ENCODE measurements around the gene STK24.
"Not testable (repeated sequence)": the region's sequence is repeated elsewhere in the genome, so short reads cannot be mapped to it uniquely, and the experiment has no call there.

The STK24 gene

DNA sequence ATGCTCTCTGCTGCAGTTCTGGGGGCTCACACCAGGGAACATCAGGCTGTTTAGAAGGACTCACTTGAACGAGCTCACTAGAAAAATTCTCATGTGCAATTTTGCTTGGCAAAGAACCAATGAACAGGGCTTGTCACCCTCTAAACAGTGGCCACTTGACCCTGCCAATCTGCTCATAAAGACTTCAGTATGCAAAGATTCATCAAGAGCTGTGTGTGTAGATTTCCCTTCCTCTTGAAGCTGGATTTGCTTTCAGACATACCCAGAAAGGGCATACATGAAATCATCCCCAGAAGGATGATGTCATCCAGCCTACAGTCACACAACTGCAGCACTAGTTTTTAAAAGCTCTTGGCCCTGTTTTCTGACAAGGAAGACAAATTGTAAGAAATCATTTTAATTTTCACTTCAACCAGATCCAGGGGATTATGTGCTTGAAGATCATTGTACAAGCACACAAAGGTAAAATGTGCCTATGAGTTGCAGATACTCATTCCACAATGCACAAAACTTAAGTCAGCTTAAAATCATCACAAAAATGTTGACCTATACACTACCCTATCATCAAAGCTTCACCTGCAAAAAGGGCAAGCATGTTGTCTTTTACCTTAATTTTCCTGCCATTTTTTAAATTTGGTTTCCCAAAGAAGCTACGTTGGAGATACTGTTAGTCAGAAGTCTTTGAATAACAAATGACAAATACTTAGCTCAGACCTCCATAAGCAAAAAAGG lies 5.2 kb upstream of the STK24 start:
- Histone ChIP-seq H3K4me3 (ENCODE audit: low read depth, low read length) (no peak overlapping the region), H3K27ac (ENCODE audit: low read depth, low read length) (no peak overlapping the region), H3K36me3 (ENCODE audit: control insufficient read depth, insufficient read depth, low read length) (no peaks in the 10 kb centered on the region), H3K4me1 (ENCODE audit: control insufficient read depth, insufficient read depth, low read length) (peaks cover 9% of the 10 kb centered on the region), H3K27me3 (ENCODE audit: control insufficient read depth, insufficient read depth, low read length) (no peaks in the 10 kb centered on the region), H3K9ac (ENCODE audit: low read length) (no peak overlapping the region), H3K9me3 (ENCODE audit: control insufficient read depth, insufficient read depth, low read depth, low read length) (no peaks in the 10 kb centered on the region)

DNA sequence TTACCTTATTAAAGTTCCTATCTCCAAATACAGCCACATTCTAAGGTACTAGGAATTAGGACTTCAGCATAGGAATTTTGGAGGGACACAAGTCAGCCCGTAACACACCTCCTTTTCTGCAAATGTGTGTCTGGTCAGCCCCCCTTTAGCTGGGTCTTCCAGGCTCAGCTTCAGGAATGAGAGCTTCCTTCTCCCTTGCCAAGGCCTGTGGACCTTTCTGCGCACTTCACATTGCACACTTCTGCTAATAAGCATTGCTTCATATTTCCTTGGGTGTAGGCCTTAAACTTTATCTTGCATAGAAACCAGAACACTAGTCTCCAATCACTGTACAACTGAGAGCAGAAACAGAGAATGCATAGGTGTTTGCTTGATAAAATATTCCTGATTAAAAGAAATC lies 4.5 kb upstream of the STK24 start:
- H3K36me3 ChIP-seq (ENCODE audit: control insufficient read depth, insufficient read depth, low read length), result no peaks in the 10 kb centered on the region
- peaks cover 9% of the 10 kb centered on the region for H3K4me1 ChIP-seq (ENCODE audit: control insufficient read depth, insufficient read depth, low read length)
- H3K9ac ChIP-seq (ENCODE audit: low read length), result no peak overlapping the region
- H3K4me3 ChIP-seq (ENCODE audit: low read depth, low read length), result no peak overlapping the region
- no peaks in the 10 kb centered on the region for H3K27me3 ChIP-seq (ENCODE audit: control insufficient read depth, insufficient read depth, low read length)
- no peaks in the 10 kb centered on the region for H3K9me3 ChIP-seq (ENCODE audit: control insufficient read depth, insufficient read depth, low read depth, low read length)
- no peak overlapping the region for H3K27ac ChIP-seq (ENCODE audit: low read depth, low read length)

DNA sequence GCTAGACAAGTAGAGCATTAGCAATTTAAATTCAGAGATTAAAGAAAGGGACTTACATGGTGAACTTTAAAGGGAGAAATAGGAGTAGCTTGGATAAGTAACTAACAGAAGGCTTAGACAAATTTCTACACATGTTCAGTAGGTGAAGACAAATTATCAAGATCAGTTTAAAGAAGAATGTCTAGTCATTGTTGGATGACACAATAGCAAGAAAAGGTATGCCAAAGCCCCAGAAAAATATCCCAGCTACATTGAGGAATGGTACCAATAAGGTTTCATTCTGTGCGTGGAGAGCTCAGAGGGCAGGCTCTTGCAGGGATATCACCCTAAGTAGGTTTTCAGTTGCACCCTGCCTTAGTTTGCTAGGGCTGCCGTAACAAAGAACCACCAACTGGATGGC lies 3.5 kb upstream of the STK24 start:
- H3K9ac ChIP-seq (ENCODE audit: low read length), result no peak overlapping the region
- no peaks in the 10 kb centered on the region for H3K36me3 ChIP-seq (ENCODE audit: control insufficient read depth, insufficient read depth, low read length)
- peaks cover 9% of the 10 kb centered on the region for H3K4me1 ChIP-seq (ENCODE audit: control insufficient read depth, insufficient read depth, low read length)
- H3K4me3 ChIP-seq (ENCODE audit: low read depth, low read length), result no peak overlapping the region
- no peaks in the 10 kb centered on the region for H3K27me3 ChIP-seq (ENCODE audit: control insufficient read depth, insufficient read depth, low read length)
- H3K27ac ChIP-seq (ENCODE audit: low read depth, low read length), result no peak overlapping the region
- no peaks in the 10 kb centered on the region for H3K9me3 ChIP-seq (ENCODE audit: control insufficient read depth, insufficient read depth, low read depth, low read length)

DNA sequence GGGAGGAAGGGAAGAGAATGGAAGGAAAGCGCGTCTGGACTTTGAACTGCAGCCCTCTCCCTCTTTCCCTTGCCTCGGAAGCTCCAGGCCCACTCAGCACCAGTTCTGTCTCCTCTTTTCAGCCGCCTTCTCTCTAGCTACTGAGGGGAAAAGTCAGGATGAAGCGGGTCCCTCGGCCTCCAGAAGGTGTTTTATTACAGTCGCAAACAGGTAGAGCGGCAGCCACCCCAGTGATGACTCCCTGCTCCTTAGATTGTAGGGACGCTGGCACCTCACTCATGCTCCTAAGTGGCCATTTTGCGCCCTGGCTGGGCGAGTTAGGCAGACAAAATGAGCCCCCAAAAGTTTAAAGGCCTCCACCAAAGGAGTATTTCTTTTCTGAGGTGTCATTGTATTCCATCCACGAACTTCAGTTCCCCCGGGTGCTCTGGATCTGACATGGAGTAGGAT lies 954 bp upstream of the STK24 start:
- no peaks in the 10 kb centered on the region for H3K36me3 ChIP-seq (ENCODE audit: control insufficient read depth, insufficient read depth, low read length)
- H3K4me1 ChIP-seq (ENCODE audit: control insufficient read depth, insufficient read depth, low read length), result peaks cover 22% of the 10 kb centered on the region
- peak overlapping the region; percentile 95 for H3K27ac ChIP-seq (ENCODE audit: low read depth, low read length)
- peak overlapping the region; percentile 85 for H3K4me3 ChIP-seq (ENCODE audit: low read depth, low read length)
- H3K27me3 ChIP-seq (ENCODE audit: control insufficient read depth, insufficient read depth, low read length), result no peaks in the 10 kb centered on the region
- no peaks in the 10 kb centered on the region for H3K9me3 ChIP-seq (ENCODE audit: control insufficient read depth, insufficient read depth, low read depth, low read length)
- peak overlapping the region; percentile 88 for H3K9ac ChIP-seq (ENCODE audit: low read length)

DNA sequence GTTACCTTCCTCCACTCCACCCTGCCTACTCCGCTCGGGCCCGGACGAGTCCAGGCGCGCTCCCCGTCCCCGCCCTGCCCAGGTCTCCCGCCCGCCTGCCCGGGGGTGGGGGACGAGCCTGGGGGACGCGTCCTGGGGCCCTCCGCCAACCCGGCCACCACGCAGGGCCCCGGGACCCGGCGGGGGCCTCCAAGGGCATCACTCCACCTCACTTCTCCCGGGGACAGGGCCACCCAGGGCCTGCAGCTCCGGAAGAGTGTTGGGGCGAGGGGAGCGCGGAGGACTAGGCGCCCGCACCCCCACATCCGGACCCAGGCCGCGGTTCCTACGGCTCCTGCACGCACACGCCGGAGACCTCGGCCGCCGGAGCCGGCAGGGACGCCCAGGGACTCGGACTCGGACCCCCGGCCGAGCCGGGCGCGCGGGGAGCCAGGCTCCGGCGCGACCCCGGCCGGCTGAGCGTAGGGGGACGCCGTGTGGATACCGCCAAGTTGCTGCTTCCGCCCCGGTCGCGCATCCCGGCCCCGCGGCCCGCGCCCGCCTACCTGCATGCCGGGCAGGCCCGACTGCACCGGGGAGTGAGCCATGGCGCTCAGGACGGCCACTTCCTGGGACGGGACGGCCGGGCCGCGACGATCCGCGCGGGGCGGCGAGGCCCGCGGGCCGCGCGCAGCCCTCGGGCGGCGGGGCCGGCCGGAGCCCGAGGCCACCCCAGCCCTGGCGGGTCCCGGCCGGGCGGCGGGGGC lies 534 bp downstream of the STK24 start:
- Histone ChIP-seq H3K27me3 (ENCODE audit: control insufficient read depth, insufficient read depth, low read length) (no peaks in the 10 kb centered on the region), H3K9ac (ENCODE audit: low read length) (peak overlapping the region; percentile 87), H3K36me3 (ENCODE audit: control insufficient read depth, insufficient read depth, low read length) (no peaks in the 10 kb centered on the region), H3K9me3 (ENCODE audit: control insufficient read depth, insufficient read depth, low read depth, low read length) (no peaks in the 10 kb centered on the region), H3K4me3 (ENCODE audit: low read depth, low read length) (peak overlapping the region; percentile 82), H3K4me1 (ENCODE audit: control insufficient read depth, insufficient read depth, low read length) (peaks cover 37% of the 10 kb centered on the region), H3K27ac (ENCODE audit: low read depth, low read length) (peak overlapping the region; percentile 90; the same call in 1 of the 2 replicates)

DNA sequence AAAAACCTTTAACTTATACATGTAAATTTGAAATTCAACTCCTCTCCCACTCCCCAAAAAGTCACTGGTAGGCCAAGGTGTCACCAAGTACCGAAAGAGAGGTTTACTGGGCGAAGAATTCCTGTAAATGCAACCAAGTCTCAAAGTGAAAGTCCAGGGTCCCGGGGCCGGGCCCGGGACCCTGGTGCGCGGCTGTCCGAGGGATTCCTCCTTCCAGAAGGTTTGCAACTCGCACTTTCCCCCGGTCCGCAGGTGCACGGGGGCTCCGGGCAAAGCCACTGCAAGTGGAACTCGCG lies 1.1 kb downstream of the STK24 start:
- Histone ChIP-seq H3K27ac (ENCODE audit: low read depth, low read length) (peak overlapping the region; percentile 90; the same call in 1 of the 2 replicates), H3K4me1 (ENCODE audit: control insufficient read depth, insufficient read depth, low read length) (peaks cover 42% of the 10 kb centered on the region), H3K27me3 (ENCODE audit: control insufficient read depth, insufficient read depth, low read length) (no peaks in the 10 kb centered on the region)

DNA sequence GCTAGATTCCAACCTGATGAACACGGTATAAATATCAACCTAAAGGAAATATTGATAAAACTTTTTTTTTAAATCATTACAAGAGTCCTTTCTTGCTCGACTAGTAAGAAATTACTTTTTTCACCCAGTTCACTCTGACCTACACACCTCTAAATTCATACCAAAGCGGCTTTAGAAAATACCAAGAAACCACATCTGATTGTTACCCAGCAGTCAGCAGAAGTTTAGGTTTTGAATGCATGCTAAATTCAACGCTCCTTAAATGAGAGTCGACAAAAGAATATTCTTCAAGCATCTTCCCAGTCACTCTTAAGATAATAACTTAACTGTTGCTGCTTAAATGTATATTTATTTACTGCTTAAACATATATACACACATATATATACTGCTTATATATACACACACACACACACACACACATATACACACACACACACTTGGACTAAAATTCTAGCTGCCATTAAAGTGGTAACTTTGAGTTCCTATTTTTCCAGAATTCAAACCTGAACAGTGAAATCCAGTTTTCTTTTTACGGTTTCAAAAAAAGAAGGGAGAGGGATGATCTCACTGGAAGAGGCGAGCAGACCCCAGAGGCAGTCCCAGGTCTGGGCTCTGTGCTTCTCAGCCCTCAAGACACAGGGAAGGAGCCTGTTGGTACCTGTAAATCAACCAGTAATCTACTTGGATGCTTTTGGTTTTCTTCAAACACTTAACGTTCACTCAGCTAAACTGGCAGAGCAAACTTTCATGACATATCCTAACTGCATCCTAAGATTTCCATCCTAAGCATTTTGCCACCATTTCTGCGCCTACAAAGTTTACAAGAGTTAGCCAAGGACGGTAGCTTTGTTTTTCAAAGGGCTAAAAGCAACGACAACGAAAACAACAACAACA lies 1.7 kb downstream of the STK24 start:
- Histone ChIP-seq H3K9me3 (ENCODE audit: control insufficient read depth, insufficient read depth, low read depth, low read length) (no peaks in the 10 kb centered on the region), H3K9ac (ENCODE audit: low read length) (peak overlapping the region; percentile 87), H3K36me3 (ENCODE audit: control insufficient read depth, insufficient read depth, low read length) (no peaks in the 10 kb centered on the region), H3K27ac (ENCODE audit: low read depth, low read length) (peak overlapping the region; percentile 90; the same call in 1 of the 2 replicates), H3K4me1 (ENCODE audit: control insufficient read depth, insufficient read depth, low read length) (peaks cover 48% of the 10 kb centered on the region), H3K4me3 (ENCODE audit: low read depth, low read length) (peak overlapping the region; percentile 82), H3K27me3 (ENCODE audit: control insufficient read depth, insufficient read depth, low read length) (no peaks in the 10 kb centered on the region)

More for the DNA sequence above, 1.1 kb downstream of the STK24 start:
- H3K9me3 ChIP-seq (ENCODE audit: control insufficient read depth, insufficient read depth, low read depth, low read length), result no peaks in the 10 kb centered on the region
- peak overlapping the region; percentile 82 for H3K4me3 ChIP-seq (ENCODE audit: low read depth, low read length)
- no peaks in the 10 kb centered on the region for H3K36me3 ChIP-seq (ENCODE audit: control insufficient read depth, insufficient read depth, low read length)
- H3K9ac ChIP-seq (ENCODE audit: low read length), result peak overlapping the region; percentile 87

DNA sequence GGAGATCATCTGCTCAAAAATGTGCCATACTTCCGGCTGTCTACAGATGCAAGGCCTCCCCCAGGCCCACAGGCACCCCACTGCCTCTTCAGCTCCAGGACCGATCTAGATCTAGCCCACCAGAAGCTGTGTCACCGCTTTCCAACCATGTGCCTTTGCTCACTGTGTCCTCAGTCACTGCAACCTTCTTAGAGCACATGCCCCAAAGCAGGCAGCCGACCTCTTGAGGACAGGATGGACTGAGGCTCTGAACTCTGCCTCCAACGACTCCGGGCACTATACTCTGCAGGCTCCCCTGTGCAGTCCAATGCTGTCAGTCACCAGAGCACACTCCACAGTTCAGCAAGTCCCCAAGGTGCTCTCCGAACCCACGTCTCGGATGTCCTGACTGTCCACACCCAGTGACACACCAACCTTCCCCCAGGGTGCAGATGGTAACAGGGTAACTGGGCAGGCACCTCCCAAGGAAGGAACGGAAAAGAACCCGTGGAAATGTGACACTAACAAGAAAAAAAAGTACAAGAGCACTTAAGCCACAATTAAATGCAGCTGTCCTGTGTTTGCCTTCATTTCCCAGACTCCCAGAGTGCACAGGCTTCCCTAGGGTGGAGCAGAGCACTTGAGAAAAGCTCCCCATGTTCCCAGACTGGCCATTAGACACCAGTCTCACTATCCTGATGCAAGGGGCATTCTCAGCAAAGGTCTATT lies 4.8 kb downstream of the STK24 start:
- Histone ChIP-seq H3K36me3 (ENCODE audit: control insufficient read depth, insufficient read depth, low read length) (no peaks in the 10 kb centered on the region), H3K27me3 (ENCODE audit: control insufficient read depth, insufficient read depth, low read length) (no peaks in the 10 kb centered on the region), H3K4me3 (ENCODE audit: low read depth, low read length) (no peak overlapping the region), H3K4me1 (ENCODE audit: control insufficient read depth, insufficient read depth, low read length) (peaks cover 49% of the 10 kb centered on the region), H3K27ac (ENCODE audit: low read depth, low read length) (no peak overlapping the region), H3K9me3 (ENCODE audit: control insufficient read depth, insufficient read depth, low read depth, low read length) (no peaks in the 10 kb centered on the region), H3K9ac (ENCODE audit: low read length) (no peak overlapping the region)

DNA sequence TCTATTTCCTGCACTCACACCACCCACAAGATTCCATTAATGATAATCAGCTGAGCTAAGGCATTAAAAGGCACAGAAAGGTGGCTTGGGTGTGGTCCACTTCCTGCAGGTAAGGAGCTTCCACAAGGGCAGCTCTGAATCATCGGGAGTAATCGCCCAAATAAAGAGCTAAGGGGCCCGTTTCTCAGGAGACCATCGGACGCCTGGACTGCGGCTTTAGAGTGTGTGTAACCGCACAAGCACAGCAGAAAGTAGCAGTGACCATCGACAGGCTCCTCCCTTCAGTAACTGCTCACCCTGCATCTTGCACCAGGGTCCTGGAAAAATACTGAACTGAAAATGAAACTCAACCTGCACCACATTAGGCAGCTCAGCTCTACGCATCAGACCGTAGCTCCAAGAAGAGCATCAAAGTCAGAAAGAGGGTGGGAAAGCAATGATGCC lies 6.0 kb downstream of the STK24 start:
- H3K27ac ChIP-seq (ENCODE audit: low read depth, low read length), result no peak overlapping the region
- H3K4me3 ChIP-seq (ENCODE audit: low read depth, low read length), result no peak overlapping the region
- H3K27me3 ChIP-seq (ENCODE audit: control insufficient read depth, insufficient read depth, low read length), result no peaks in the 10 kb centered on the region
- peaks cover 61% of the 10 kb centered on the region for H3K4me1 ChIP-seq (ENCODE audit: control insufficient read depth, insufficient read depth, low read length)
- H3K36me3 ChIP-seq (ENCODE audit: control insufficient read depth, insufficient read depth, low read length), result no peaks in the 10 kb centered on the region
- H3K9ac ChIP-seq (ENCODE audit: low read length), result no peak overlapping the region
- no peaks in the 10 kb centered on the region for H3K9me3 ChIP-seq (ENCODE audit: control insufficient read depth, insufficient read depth, low read depth, low read length)

DNA sequence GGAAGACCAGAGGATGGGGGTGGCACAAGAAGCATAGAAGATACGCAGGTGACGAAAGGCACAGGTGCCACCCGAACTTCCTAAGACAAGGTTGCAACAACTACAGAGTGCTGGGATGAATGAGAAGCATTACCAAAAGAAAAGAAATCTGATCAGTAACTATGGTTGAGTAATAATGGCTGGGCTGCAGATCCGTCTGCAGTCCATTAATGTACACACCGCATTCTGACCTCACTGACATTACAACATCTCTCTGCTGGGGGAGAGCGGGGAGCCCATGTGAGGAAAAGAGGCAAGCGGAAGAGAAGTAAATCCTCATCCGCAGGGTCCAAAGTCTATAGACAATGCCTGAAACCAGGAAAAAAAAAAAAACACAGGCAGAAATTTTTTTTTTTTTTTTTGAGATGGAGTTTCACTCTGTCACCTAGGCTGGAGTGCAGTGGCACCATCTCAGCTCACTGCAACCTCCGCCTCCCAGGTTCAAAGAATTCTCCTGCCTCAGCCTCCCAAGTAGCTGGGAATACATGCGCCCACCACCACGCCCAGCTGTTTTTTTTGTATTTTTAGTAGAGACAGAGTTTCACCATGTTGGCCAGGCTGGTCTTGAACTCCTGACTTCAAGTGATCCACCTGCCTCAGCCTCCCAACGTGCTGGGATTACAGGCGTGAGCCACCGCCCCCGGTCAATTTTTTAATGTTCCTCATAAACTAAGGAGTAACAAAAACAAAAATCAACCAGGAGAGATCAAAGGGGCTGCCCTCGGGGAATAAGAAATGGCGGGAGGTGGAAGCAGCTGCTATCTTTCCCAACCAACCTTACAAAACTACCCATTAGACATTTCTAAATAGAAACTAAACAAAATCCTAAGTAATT lies 7.2 kb downstream of the STK24 start:
- peaks cover 66% of the 10 kb centered on the region for H3K4me1 ChIP-seq (ENCODE audit: control insufficient read depth, insufficient read depth, low read length)
- H3K4me3 ChIP-seq (ENCODE audit: low read depth, low read length); H3K9ac ChIP-seq (ENCODE audit: low read length); H3K36me3 ChIP-seq (ENCODE audit: control insufficient read depth, insufficient read depth, low read length); H3K27ac ChIP-seq (ENCODE audit: low read depth, low read length); H3K9me3 ChIP-seq (ENCODE audit: control insufficient read depth, insufficient read depth, low read depth, low read length); H3K27me3 ChIP-seq (ENCODE audit: control insufficient read depth, insufficient read depth, low read length): not testable (repeated sequence)
